ENCODE results near the gene LCN10.
A peak's percentile ranks its signal among the peaks of the same experiment; 100 is the strongest.

LCN10 gene

GRCh38 chr9:136698635-136699246 lies 44.0 kb downstream of the LCN10 start:
- 0 out of 2 replicates have a peak overlapping the region, but pooled peaks have one; percentile 36 for H3K4me2 ChIP-seq (ENCODE audit: low read length)
- no peaks in the 10 kb centered on the region for H3K79me2 ChIP-seq (ENCODE audit: low read length)
- H3K9me3 ChIP-seq (ENCODE audit: insufficient read depth, low read length), result no peaks in the 10 kb centered on the region
- H4K20me1 ChIP-seq (ENCODE audit: insufficient read depth, low read length), result no peaks in the 10 kb centered on the region
- H3K4me3 ChIP-seq (ENCODE audit: low read length), result no peak overlapping the region
- H3K9ac ChIP-seq (ENCODE audit: low read length), result no peak overlapping the region
- H2AFZ ChIP-seq (ENCODE audit: low read depth, low read length), result no peak overlapping the region
- no peaks in the 10 kb centered on the region for H3K36me3 ChIP-seq (replicated peaks; ENCODE audit: low read depth, low read length)
- peaks cover 53% of the 10 kb centered on the region for H3K4me1 ChIP-seq (ENCODE audit: low read length)
- H3K27me3 ChIP-seq (ENCODE audit: low read depth, low read length), result peaks cover 45% of the 10 kb centered on the region
- TF ChIP-seq, protein P1, sequence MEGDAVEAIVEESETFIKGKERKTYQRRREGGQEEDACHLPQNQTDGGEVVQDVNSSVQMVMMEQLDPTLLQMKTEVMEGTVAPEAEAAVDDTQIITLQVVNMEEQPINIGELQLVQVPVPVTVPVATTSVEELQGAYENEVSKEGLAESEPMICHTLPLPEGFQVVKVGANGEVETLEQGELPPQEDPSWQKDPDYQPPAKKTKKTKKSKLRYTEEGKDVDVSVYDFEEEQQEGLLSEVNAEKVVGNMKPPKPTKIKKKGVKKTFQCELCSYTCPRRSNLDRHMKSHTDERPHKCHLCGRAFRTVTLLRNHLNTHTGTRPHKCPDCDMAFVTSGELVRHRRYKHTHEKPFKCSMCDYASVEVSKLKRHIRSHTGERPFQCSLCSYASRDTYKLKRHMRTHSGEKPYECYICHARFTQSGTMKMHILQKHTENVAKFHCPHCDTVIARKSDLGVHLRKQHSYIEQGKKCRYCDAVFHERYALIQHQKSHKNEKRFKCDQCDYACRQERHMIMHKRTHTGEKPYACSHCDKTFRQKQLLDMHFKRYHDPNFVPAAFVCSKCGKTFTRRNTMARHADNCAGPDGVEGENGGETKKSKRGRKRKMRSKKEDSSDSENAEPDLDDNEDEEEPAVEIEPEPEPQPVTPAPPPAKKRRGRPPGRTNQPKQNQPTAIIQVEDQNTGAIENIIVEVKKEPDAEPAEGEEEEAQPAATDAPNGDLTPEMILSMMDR (IDR thresholded peaks at IDR 0.05; ENCODE audit: low read depth, low read length), result no peak
- no peak for TF ChIP-seq EZH2phosphoT487 (IDR thresholded peaks at IDR 0.05; ENCODE audit: low read depth)
- no peak overlapping the region for H3K27ac ChIP-seq (ENCODE audit: low read length)

DNA sequence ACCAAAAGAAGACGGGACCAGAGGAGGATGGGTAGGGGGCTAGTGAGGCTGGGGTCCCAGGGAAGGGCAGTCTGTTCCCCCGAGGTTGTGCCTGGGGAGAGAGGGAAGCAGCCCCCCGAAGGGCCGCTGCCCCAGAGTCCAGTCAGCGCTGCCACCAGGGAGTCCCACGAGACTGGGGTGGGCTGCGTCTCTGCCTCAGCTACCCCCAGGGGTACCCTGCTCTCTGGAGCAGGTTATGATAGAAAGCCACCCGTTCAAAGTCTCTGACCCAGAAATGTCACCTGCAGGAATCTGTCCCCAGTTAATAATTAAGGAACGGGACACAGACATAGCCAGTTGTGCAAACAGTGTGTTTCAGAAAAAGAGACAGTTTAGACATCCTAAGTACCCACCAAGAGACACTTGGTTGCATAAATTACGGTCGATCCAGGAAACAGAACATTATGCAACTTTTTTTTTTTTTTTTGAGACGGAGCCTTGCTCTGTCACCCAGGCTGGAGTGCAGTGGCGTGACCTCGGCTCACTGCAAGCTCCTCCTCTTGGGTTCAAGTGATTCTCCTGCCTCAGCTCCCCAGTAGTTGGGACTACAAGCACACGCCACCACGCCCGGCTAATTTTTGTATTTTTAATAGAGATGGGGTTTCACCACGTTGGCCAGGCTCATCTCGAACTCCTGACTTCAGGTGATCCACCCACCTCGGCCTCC lies 44.8 kb downstream of the LCN10 start:
- Histone ChIP-seq H2AFZ (ENCODE audit: low read depth, low read length) (no peak overlapping the region), H4K20me1 (ENCODE audit: insufficient read depth, low read length) (no peaks in the 10 kb centered on the region), H3K27ac (ENCODE audit: low read length) (no peak overlapping the region), H3K36me3 (replicated peaks; ENCODE audit: low read depth, low read length) (no peaks in the 10 kb centered on the region), H3K4me1 (ENCODE audit: low read length) (peaks cover 55% of the 10 kb centered on the region), H3K9ac (ENCODE audit: low read length) (no peak overlapping the region), H3K79me2 (ENCODE audit: low read length) (no peaks in the 10 kb centered on the region), H3K27me3 (ENCODE audit: low read depth, low read length) (peaks cover 45% of the 10 kb centered on the region), H3K4me2 (ENCODE audit: low read length) (peak overlapping the region; percentile 36), H3K9me3 (ENCODE audit: insufficient read depth, low read length) (no peaks in the 10 kb centered on the region), H3K4me3 (ENCODE audit: low read length) (no peak overlapping the region)
- TF ChIP-seq EZH2phosphoT487 (IDR thresholded peaks at IDR 0.05; ENCODE audit: low read depth), result no peak
- TF ChIP-seq, protein P1 (IDR thresholded peaks at IDR 0.05; ENCODE audit: low read depth, low read length), result no peak

DNA sequence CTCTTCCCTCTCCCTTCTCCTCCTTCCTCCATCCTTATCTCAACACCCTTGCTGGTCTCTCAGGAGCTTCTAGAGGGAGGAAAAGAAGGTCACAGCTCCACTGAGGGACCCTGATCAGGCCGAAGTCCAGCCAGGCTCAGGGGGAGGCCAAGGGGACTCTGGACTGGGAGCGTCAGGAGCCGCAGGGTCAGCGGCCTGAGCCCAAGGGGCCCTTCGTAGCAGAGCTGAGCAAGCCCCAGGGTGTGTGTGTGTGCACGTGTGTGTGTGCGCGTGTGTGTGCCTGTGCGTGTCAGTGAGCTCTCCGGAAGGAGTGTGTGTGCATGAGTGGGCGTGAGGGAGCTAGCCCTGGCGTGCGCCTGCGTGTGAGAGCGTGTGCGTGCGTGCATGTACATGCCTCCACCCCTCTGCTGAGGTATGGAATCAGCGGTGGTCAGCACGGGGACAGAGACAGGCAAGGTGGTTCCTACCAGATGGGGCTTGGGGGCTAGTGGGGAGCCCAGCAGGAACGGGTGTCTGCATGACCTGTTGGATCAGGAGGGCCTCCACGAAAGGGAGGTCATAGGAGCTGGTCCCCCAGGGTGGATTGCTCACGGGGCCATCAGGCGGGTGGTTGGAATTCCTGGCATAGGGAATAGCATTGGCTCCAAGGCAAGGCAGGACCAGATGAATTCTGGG lies 45.5 kb downstream of the LCN10 start:
- Histone ChIP-seq H3K27ac (ENCODE audit: low read length) (no peak overlapping the region), H2AFZ (ENCODE audit: low read depth, low read length) (no peak overlapping the region), H4K20me1 (ENCODE audit: insufficient read depth, low read length) (no peaks in the 10 kb centered on the region), H3K4me3 (ENCODE audit: low read length) (no peak overlapping the region), H3K36me3 (replicated peaks; ENCODE audit: low read depth, low read length) (no peaks in the 10 kb centered on the region), H3K79me2 (ENCODE audit: low read length) (no peaks in the 10 kb centered on the region), H3K9ac (ENCODE audit: low read length) (no peak overlapping the region), H3K9me3 (ENCODE audit: insufficient read depth, low read length) (no peaks in the 10 kb centered on the region), H3K4me1 (ENCODE audit: low read length) (peaks cover 55% of the 10 kb centered on the region), H3K4me2 (ENCODE audit: low read length) (peak overlapping the region; percentile 36), H3K27me3 (ENCODE audit: low read depth, low read length) (peaks cover 45% of the 10 kb centered on the region)
- TF ChIP-seq, protein P1 (IDR thresholded peaks at IDR 0.05; ENCODE audit: low read depth, low read length), result no peak
- no peak for TF ChIP-seq EZH2phosphoT487 (IDR thresholded peaks at IDR 0.05; ENCODE audit: low read depth)

GRCh38 chr9:136696502-136696901 lies 46.2 kb downstream of the LCN10 start:
- no peaks in the 10 kb centered on the region for H3K36me3 ChIP-seq (replicated peaks; ENCODE audit: low read depth, low read length)
- no peak overlapping the region for H3K27ac ChIP-seq (ENCODE audit: low read length)
- no peak overlapping the region for H3K4me3 ChIP-seq (ENCODE audit: low read length)
- H3K27me3 ChIP-seq (ENCODE audit: low read depth, low read length), result peaks cover 42% of the 10 kb centered on the region
- no peak overlapping the region for H2AFZ ChIP-seq (ENCODE audit: low read depth, low read length)
- no peaks in the 10 kb centered on the region for H3K9me3 ChIP-seq (ENCODE audit: insufficient read depth, low read length)
- H4K20me1 ChIP-seq (ENCODE audit: insufficient read depth, low read length), result no peaks in the 10 kb centered on the region
- no peaks in the 10 kb centered on the region for H3K79me2 ChIP-seq (ENCODE audit: low read length)
- no peak for TF ChIP-seq EZH2phosphoT487 (IDR thresholded peaks at IDR 0.05; ENCODE audit: low read depth)
- TF ChIP-seq, protein P1 (IDR thresholded peaks at IDR 0.05; ENCODE audit: low read depth, low read length), result no peak
- H3K4me1 ChIP-seq (ENCODE audit: low read length), result peaks cover 53% of the 10 kb centered on the region
- no peak overlapping the region for H3K9ac ChIP-seq (ENCODE audit: low read length)
- H3K4me2 ChIP-seq (ENCODE audit: low read length), result peak overlapping the region; percentile 54; the same call in 1 of the 2 replicates

All from OCI-LY3 (cell line).